ENCODE measurements around the gene SYNJ1.
"Not testable (repeated sequence)": the region's sequence is repeated elsewhere in the genome, so short reads cannot be mapped to it uniquely, and the experiment has no call there.

Gene SYNJ1, protein sequence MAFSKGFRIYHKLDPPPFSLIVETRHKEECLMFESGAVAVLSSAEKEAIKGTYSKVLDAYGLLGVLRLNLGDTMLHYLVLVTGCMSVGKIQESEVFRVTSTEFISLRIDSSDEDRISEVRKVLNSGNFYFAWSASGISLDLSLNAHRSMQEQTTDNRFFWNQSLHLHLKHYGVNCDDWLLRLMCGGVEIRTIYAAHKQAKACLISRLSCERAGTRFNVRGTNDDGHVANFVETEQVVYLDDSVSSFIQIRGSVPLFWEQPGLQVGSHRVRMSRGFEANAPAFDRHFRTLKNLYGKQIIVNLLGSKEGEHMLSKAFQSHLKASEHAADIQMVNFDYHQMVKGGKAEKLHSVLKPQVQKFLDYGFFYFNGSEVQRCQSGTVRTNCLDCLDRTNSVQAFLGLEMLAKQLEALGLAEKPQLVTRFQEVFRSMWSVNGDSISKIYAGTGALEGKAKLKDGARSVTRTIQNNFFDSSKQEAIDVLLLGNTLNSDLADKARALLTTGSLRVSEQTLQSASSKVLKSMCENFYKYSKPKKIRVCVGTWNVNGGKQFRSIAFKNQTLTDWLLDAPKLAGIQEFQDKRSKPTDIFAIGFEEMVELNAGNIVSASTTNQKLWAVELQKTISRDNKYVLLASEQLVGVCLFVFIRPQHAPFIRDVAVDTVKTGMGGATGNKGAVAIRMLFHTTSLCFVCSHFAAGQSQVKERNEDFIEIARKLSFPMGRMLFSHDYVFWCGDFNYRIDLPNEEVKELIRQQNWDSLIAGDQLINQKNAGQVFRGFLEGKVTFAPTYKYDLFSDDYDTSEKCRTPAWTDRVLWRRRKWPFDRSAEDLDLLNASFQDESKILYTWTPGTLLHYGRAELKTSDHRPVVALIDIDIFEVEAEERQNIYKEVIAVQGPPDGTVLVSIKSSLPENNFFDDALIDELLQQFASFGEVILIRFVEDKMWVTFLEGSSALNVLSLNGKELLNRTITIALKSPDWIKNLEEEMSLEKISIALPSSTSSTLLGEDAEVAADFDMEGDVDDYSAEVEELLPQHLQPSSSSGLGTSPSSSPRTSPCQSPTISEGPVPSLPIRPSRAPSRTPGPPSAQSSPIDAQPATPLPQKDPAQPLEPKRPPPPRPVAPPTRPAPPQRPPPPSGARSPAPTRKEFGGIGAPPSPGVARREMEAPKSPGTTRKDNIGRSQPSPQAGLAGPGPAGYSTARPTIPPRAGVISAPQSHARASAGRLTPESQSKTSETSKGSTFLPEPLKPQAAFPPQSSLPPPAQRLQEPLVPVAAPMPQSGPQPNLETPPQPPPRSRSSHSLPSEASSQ (N-terminal part only)

GRCh38 chr21:32727687-32728455 lies at the start of gene SYNJ1:
Gene SYNJ1 (minus strand): TSS chr21:32728013. CDS start chr21:32726895, 1,118 bp downstream.
- DNase-seq (ENCODE audit: extremely low read depth in 1 of 2, low read depth in 1 of 2), result peak; percentile 83 to 92

- DNase-seq (ENCODE audit: extremely low read depth in 1 of 2, low read depth in 1 of 2), result no peak
Measured at GRCh38 chr21:32777269-32777668, 49.5 kb upstream of the SYNJ1 start.

- no peak for DNase-seq (ENCODE audit: extremely low read depth in 1 of 2, low read depth in 1 of 2)
Measured at GRCh38 chr21:32776743-32777142, 48.9 kb upstream of the SYNJ1 start.

- not testable (repeated sequence) for DNase-seq (ENCODE audit: extremely low read depth in 1 of 2, low read depth in 1 of 2)
Measured at GRCh38 chr21:32773048-32773344, 45.2 kb upstream of the SYNJ1 start.

GRCh38 chr21:32772281-32773047 lies 44.7 kb upstream of the SYNJ1 start:
- DNase-seq (ENCODE audit: extremely low read depth in 1 of 2, low read depth in 1 of 2), result peak in 1 of 2 donors; percentile 32

- DNase-seq (ENCODE audit: extremely low read depth in 1 of 2, low read depth in 1 of 2), result peak in 1 of 2 donors; percentile 24
Measured at GRCh38 chr21:32770871-32771523, 43.2 kb upstream of the SYNJ1 start.

DNA sequence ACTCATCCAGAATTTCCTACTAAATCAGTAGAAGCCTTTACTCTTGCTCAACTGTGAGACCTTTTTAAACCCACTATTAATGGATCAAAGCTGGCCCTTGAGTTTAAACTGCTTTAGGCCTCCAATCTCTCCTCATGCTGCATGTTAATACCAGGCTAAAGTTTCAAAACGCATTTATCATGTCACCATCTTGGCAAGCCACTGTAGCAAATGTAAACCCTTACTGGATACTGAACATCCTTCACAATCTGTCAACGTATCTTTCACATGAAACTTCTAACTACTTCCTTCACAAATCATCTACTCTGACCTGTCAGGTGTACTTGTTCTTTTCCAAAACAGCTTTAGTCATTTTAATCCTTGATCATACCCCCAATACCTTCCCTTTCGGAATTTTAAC lies 40.7 kb upstream of the SYNJ1 start:
- no peak for DNase-seq (ENCODE audit: extremely low read depth in 1 of 2, low read depth in 1 of 2)

DNA sequence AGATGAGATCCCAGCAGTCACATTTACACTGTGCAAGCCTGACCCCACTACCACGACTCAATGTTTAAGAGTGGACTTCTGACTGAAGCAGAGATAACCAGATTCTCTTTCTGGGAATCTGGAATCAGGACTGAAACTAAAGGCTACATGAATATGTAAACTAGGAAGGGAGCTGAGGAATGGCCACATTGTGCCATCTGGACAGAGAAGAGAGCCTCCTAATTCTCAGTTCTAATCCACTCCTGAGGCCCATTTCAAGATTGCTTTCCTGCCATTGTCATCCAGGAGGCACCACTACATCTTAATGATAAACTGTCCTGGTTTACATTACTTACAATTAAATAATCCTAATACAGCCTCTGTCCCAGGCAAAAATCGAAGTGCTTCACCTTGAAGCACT lies 37.2 kb upstream of the SYNJ1 start:
- no peak for DNase-seq (ENCODE audit: extremely low read depth in 1 of 2, low read depth in 1 of 2)

- DNase-seq (ENCODE audit: extremely low read depth in 1 of 2, low read depth in 1 of 2), result no peak
Measured at GRCh38 chr21:32764186-32764585, 36.4 kb upstream of the SYNJ1 start.

- no peak for DNase-seq (ENCODE audit: extremely low read depth in 1 of 2, low read depth in 1 of 2)
Measured at GRCh38 chr21:32757804-32758203, 30.0 kb upstream of the SYNJ1 start.

GRCh38 chr21:32756096-32756495 lies 28.3 kb upstream of the SYNJ1 start:
- DNase-seq (ENCODE audit: extremely low read depth in 1 of 2, low read depth in 1 of 2), result no peak

DNA sequence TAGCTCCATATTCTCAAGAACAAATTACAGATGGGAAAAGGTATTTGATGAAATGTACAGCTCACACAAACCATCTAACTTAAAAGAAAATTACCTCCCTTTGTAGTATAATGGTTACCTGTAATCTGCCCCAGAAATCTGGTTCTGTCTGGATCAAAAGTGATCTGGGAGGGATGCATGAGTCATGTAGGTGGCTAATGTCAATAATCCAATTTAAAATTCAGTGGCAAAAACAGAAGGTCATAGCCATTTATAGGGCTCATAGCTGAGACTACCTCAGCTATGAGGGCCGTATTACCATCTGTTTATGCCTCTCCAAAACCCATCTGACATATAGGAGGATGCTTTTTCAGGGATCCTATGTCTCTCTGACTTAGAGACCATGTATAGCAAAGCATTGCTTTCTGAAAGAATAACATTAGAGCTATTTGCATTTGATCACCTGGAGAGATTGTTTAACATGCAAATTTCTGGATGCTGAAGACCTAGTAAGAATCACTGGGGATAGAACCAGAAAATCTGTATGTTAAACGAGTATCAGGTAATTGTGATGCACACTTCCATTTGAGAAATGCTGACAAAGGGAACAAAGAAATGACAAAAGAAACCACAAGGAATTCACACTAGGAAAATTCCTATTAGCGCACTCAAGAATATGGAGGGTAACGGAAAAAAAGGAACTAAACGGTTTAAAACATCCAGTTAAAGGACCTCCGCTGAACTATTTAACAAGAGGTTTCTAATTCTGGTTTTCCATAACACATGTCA lies 26.2 kb upstream of the SYNJ1 start:
- DNase-seq (ENCODE audit: extremely low read depth in 1 of 2, low read depth in 1 of 2), result no peak

GRCh38 chr21:32750405-32750804 lies 22.6 kb upstream of the SYNJ1 start:
- no peak for DNase-seq (ENCODE audit: extremely low read depth in 1 of 2, low read depth in 1 of 2)

- DNase-seq (ENCODE audit: extremely low read depth in 1 of 2, low read depth in 1 of 2), result no peak
Measured at GRCh38 chr21:32749662-32750061, 21.8 kb upstream of the SYNJ1 start.

GRCh38 chr21:32748529-32748928 lies 20.7 kb upstream of the SYNJ1 start:
- no peak for DNase-seq (ENCODE audit: extremely low read depth in 1 of 2, low read depth in 1 of 2)

GRCh38 chr21:32747396-32747795 lies 19.6 kb upstream of the SYNJ1 start:
- DNase-seq (ENCODE audit: extremely low read depth in 1 of 2, low read depth in 1 of 2), result no peak

DNA sequence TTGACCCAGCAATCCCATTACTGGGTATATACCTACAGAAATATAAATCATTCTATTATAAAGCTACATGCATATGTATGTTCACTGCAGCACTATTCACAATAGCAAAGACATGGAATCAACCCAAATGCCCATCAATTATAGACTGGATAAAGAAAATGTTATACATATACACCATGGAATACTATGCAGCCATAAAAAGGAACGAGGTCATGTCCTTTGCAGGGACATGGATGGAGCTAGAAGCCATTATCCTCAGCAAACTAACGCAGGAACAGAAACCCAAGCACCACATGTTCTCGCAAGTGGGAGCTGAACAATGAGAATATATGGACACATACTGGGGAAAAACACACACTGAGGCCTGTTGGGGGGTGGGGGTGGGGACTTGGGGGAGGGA lies 18.9 kb upstream of the SYNJ1 start:
- DNase-seq (ENCODE audit: extremely low read depth in 1 of 2, low read depth in 1 of 2), result not testable (repeated sequence)

DNA sequence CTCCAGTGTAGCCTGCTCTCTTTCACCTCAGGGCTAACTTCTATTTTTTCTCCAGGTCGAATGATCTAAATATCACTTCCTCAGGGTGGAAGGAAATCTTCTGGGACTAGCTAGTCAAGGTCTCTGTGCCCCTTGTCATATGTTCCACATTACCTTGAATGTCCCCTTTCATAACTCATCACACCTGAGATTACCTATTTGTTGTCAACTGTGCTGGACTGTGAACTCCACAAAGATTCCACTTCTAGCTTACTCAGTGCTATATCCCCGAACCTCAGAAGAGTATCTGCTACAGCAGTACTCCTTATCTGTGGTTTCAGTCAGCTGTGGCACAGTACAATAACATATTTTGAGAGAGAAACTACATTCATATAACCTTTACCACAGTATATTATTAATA lies 14.6 kb upstream of the SYNJ1 start:
- DNase-seq (ENCODE audit: extremely low read depth in 1 of 2, low read depth in 1 of 2), result no peak
